ENCODE measurements around the gene TMIE. TPM values are rescaled to one million over a fixed set of nuclear protein-coding genes. Genes with fewer than 3 reads are reported as not detected.

Gene TMIE
- polyA plus RNA-seq, 1 donor from 2014 or later: not detected

GRCh38 chr3:46677411-46677726 is 23.8 kb upstream of the TMIE start:
- Histone ChIP-seq H3F3A (ENCODE audit: insufficient read depth, low read length, poor library complexity, severe bottlenecking) (no peaks in the 10 kb centered on the region), H3K4me3 (ENCODE audit: low read length) (no peak overlapping the region), H3K4me2 (ENCODE audit: low read length) (no peak overlapping the region), H3K36me3 (ENCODE audit: insufficient read depth, low read length) (no peaks in the 10 kb centered on the region), H2AFZ (ENCODE audit: low read depth, low read length) (no peak overlapping the region), H3K27ac (ENCODE audit: low read length) (no peak overlapping the region), H3K27me3 (ENCODE audit: insufficient read depth, low read depth, low read length) (no peaks in the 10 kb centered on the region), H4K20me1 (ENCODE audit: insufficient read depth) (no peaks in the 10 kb centered on the region), H3K9ac (ENCODE audit: low read length) (no peak overlapping the region), H3K9me2 (ENCODE audit: insufficient read depth, low read length) (no peaks in the 10 kb centered on the region), H3K9me3 (ENCODE audit: low read length) (no peaks in the 10 kb centered on the region), H3K79me2 (replicated peaks; ENCODE audit: insufficient read depth, low read length) (no peaks in the 10 kb centered on the region)
- TF ChIP-seq POLR2AphosphoS5 (IDR thresholded peaks at IDR 0.05): no peak
- TF ChIP-seq EP300 (conservative IDR thresholded peaks at IDR 0.05; ENCODE audit: poor library complexity, severe bottlenecking): no peak

GRCh38 chr3:46678280-46678679 is 22.9 kb upstream of the TMIE start:
- H3K27me3 ChIP-seq (ENCODE audit: insufficient read depth, low read depth, low read length): no peaks in the 10 kb centered on the region
- no peaks in the 10 kb centered on the region for H3K9me3 ChIP-seq (ENCODE audit: low read length)
- no peaks in the 10 kb centered on the region for H3K79me2 ChIP-seq (replicated peaks; ENCODE audit: insufficient read depth, low read length)
- H4K20me1 ChIP-seq (ENCODE audit: insufficient read depth): no peaks in the 10 kb centered on the region
- no peak overlapping the region for H3K27ac ChIP-seq (ENCODE audit: low read length)
- TF ChIP-seq RAD21 (conservative IDR thresholded peaks at IDR 0.05) (no peak), TAF1 (IDR thresholded peaks at IDR 0.05; ENCODE audit: low read depth) (no peak), POLR2AphosphoS5 (IDR thresholded peaks at IDR 0.05) (no peak), EP300 (conservative IDR thresholded peaks at IDR 0.05; ENCODE audit: poor library complexity, severe bottlenecking) (no peak), MXI1 (conservative IDR thresholded peaks at IDR 0.05; ENCODE audit: poor library complexity, severe bottlenecking) (no peak), EZH2 (IDR thresholded peaks at IDR 0.05; ENCODE audit: borderline replicate concordance, insufficient read depth, low read length, poor library complexity, severe bottlenecking) (no peak), REST (IDR thresholded peaks at IDR 0.05; ENCODE audit: borderline replicate concordance) (no peak), SMC3 (conservative IDR thresholded peaks at IDR 0.05; ENCODE audit: poor library complexity) (no peak), CTCF (IDR thresholded peaks at IDR 0.05; ENCODE audit: poor library complexity, severe bottlenecking) (no peak)
- H3K4me3 ChIP-seq (ENCODE audit: low read length): no peak overlapping the region
- H3K4me2 ChIP-seq (ENCODE audit: low read length): no peak overlapping the region
- H3K9ac ChIP-seq (ENCODE audit: low read length): no peak overlapping the region
- H3F3A ChIP-seq (ENCODE audit: insufficient read depth, low read length, poor library complexity, severe bottlenecking): no peaks in the 10 kb centered on the region
- H3K36me3 ChIP-seq (ENCODE audit: insufficient read depth, low read length): no peaks in the 10 kb centered on the region
- no peaks in the 10 kb centered on the region for H3K9me2 ChIP-seq (ENCODE audit: insufficient read depth, low read length)
- no peak overlapping the region for H2AFZ ChIP-seq (ENCODE audit: low read depth, low read length)

- Histone ChIP-seq H3F3A (ENCODE audit: insufficient read depth, low read length, poor library complexity, severe bottlenecking) (no peaks in the 10 kb centered on the region), H3K27me3 (ENCODE audit: insufficient read depth, low read depth, low read length) (no peaks in the 10 kb centered on the region), H3K36me3 (ENCODE audit: insufficient read depth, low read length) (no peaks in the 10 kb centered on the region), H3K9me3 (ENCODE audit: low read length) (no peaks in the 10 kb centered on the region), H3K9me2 (ENCODE audit: insufficient read depth, low read length) (no peaks in the 10 kb centered on the region), H4K20me1 (ENCODE audit: insufficient read depth) (no peaks in the 10 kb centered on the region), H2AFZ (ENCODE audit: low read depth, low read length) (no peak overlapping the region), H3K9ac (ENCODE audit: low read length) (no peak overlapping the region), H3K27ac (ENCODE audit: low read length) (no peak overlapping the region), H3K4me3 (ENCODE audit: low read length) (no peak overlapping the region), H3K79me2 (replicated peaks; ENCODE audit: insufficient read depth, low read length) (no peaks in the 10 kb centered on the region), H3K4me2 (ENCODE audit: low read length) (no peak overlapping the region)
- TF ChIP-seq EZH2 (IDR thresholded peaks at IDR 0.05; ENCODE audit: borderline replicate concordance, insufficient read depth, low read length, poor library complexity, severe bottlenecking) (no peak), SMC3 (conservative IDR thresholded peaks at IDR 0.05; ENCODE audit: poor library complexity) (no peak), MXI1 (conservative IDR thresholded peaks at IDR 0.05; ENCODE audit: poor library complexity, severe bottlenecking) (no peak), EP300 (conservative IDR thresholded peaks at IDR 0.05; ENCODE audit: poor library complexity, severe bottlenecking) (no peak), CTCF (IDR thresholded peaks at IDR 0.05; ENCODE audit: poor library complexity, severe bottlenecking) (no peak), POLR2AphosphoS5 (IDR thresholded peaks at IDR 0.05) (no peak), RAD21 (conservative IDR thresholded peaks at IDR 0.05) (no peak), REST (IDR thresholded peaks at IDR 0.05; ENCODE audit: borderline replicate concordance) (no peak), TAF1 (IDR thresholded peaks at IDR 0.05; ENCODE audit: low read depth) (no peak)
Measured at GRCh38 chr3:46679681-46680080, 21.5 kb upstream of the TMIE start.
